DOHH2 (cell line): ENCODE measurements around the gene C3orf52.

Experiments used
- H3F3A ChIP-seq: fragments of 200-600 bp; sonication (generic), shearing (Covaris generic); 2 replicates; pipeline ENCODE4 v1.6.0; 2016; ENCODE audit warnings: antibody characterized with exemption, mild to moderate bottlenecking; ENCODE audit not compliant: control insufficient read depth, insufficient read depth
- H3K27ac ChIP-seq: fragments of 200-600 bp; sonication (generic); 2 replicates; pipeline ENCODE4 v1.5.1; 2014; ENCODE audit warnings: low read depth, mild to moderate bottlenecking, low read length, moderate library complexity
- H3K27me3 ChIP-seq: fragments of 200-600 bp; sonication (generic); 2 replicates; pipeline ENCODE4 v1.6.1; 2014; ENCODE audit warnings: mild to moderate bottlenecking, low read length, mixed read lengths; ENCODE audit not compliant: control insufficient read depth
- H3K36me3 ChIP-seq: fragments of 200-600 bp; sonication (generic); 2 replicates; pipeline ENCODE4 v1.6.1; 2014; ENCODE audit warnings: mild to moderate bottlenecking, low read length, moderate library complexity, mixed read lengths; ENCODE audit not compliant: control insufficient read depth
- H3K4me1 ChIP-seq: fragments of 200-600 bp; sonication (generic); 2 replicates; pipeline ENCODE4 v1.6.1; 2014; ENCODE audit warnings: mild to moderate bottlenecking, low read length, mixed read lengths; ENCODE audit not compliant: control insufficient read depth
- H3K4me2 ChIP-seq: fragments of 200-600 bp; sonication (generic); 2 replicates; pipeline ENCODE4 v1.6.0; 2014; ENCODE audit warnings: mild to moderate bottlenecking, low read length, moderate library complexity
- H3K4me3 ChIP-seq: fragments of 200-600 bp; sonication (generic); 2 replicates; pipeline ENCODE4 v1.5.1; 2014; ENCODE audit warnings: mild to moderate bottlenecking, low read length, mixed read lengths
- H3K79me2 ChIP-seq: fragments of 200-600 bp; sonication (generic); 2 replicates; pipeline ENCODE4 v1.6.1; 2014; ENCODE audit warnings: mild to moderate bottlenecking, low read length, mixed read lengths; ENCODE audit not compliant: control insufficient read depth
- H3K9me2 ChIP-seq: fragments of 200-600 bp; sonication (generic); replicated peaks from 2 replicates; pipeline ENCODE4 v1.6.1; 2014; ENCODE audit warnings: mild to moderate bottlenecking, low read length, mixed read lengths; ENCODE audit not compliant: control insufficient read depth
- H3K9me3 ChIP-seq: fragments of 200-600 bp; sonication (generic); 2 replicates; pipeline ENCODE4 v1.6.1; 2014; ENCODE audit warnings: antibody characterized with exemption, low read length, mixed read lengths; ENCODE audit not compliant: control insufficient read depth, insufficient read depth
- H4K20me1 ChIP-seq: fragments of 200-600 bp; sonication (generic); 2 replicates; pipeline ENCODE4 v1.6.0; 2014; ENCODE audit warnings: low read depth, mild to moderate bottlenecking, antibody characterized with exemption, low read length, moderate library complexity; ENCODE audit not compliant: control insufficient read depth, insufficient read depth
- EZH2phosphoT487 ChIP-seq: fragments of 200-600 bp; sonication (generic); IDR thresholded peaks from 2 replicates; pipeline ENCODE4 v1.6.1; 2017; ENCODE audit warnings: borderline replicate concordance, mild to moderate bottlenecking, antibody characterized with exemption, low read length, moderate library complexity, mixed read lengths
- TF ChIP-seq, protein P1 (sequence below): fragments of 200-600 bp; sonication (generic); IDR thresholded peaks from one replicate; pipeline ENCODE4 v1.5.1; 2014; ENCODE audit warnings: antibody characterized with exemption, mild to moderate bottlenecking, low read depth, low read length; ENCODE audit not compliant: poor library complexity, severe bottlenecking

The C3orf52 gene

DNA sequence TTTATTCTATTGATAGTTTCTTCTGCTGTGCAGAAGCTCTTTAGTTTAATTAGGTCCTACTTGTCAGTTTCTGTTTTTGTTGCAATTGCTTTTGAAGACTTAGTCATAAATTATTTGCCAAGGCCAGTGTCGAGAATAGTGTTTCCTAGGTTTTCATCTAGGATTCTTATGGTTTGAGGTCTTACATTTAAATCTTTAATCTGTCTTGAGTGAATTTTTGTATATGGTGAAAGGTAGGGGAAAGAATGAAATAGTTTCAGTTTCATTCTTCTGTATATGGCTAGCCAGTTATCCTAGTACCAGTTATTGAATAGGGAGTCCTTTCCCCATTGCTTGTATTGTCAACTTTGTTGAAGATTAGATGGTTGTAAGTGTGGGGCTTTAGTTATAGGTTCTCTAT is 57.5 kb downstream of the C3orf52 start:
- TF ChIP-seq EZH2phosphoT487 = no peak
- TF ChIP-seq, protein P1, sequence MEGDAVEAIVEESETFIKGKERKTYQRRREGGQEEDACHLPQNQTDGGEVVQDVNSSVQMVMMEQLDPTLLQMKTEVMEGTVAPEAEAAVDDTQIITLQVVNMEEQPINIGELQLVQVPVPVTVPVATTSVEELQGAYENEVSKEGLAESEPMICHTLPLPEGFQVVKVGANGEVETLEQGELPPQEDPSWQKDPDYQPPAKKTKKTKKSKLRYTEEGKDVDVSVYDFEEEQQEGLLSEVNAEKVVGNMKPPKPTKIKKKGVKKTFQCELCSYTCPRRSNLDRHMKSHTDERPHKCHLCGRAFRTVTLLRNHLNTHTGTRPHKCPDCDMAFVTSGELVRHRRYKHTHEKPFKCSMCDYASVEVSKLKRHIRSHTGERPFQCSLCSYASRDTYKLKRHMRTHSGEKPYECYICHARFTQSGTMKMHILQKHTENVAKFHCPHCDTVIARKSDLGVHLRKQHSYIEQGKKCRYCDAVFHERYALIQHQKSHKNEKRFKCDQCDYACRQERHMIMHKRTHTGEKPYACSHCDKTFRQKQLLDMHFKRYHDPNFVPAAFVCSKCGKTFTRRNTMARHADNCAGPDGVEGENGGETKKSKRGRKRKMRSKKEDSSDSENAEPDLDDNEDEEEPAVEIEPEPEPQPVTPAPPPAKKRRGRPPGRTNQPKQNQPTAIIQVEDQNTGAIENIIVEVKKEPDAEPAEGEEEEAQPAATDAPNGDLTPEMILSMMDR = no peak
- no peaks in the 10 kb centered on the region for H4K20me1 ChIP-seq
- no peaks in the 10 kb centered on the region for H3K27me3 ChIP-seq
- H3K9me3 ChIP-seq = peaks cover 25% of the 10 kb centered on the region; the same call in 1 of the 2 replicates
- no peak overlapping the region for H3K4me3 ChIP-seq
- H3K36me3 ChIP-seq = no peaks in the 10 kb centered on the region; the same call in 1 of the 2 replicates
- H3K27ac ChIP-seq = no peak overlapping the region
- no peaks in the 10 kb centered on the region for H3F3A ChIP-seq
- peaks cover 14% of the 10 kb centered on the region for H3K4me1 ChIP-seq
- no peaks in the 10 kb centered on the region for H3K79me2 ChIP-seq
- H3K4me2 ChIP-seq = no peak overlapping the region
- H3K9me2 ChIP-seq = no peaks in the 10 kb centered on the region

DNA sequence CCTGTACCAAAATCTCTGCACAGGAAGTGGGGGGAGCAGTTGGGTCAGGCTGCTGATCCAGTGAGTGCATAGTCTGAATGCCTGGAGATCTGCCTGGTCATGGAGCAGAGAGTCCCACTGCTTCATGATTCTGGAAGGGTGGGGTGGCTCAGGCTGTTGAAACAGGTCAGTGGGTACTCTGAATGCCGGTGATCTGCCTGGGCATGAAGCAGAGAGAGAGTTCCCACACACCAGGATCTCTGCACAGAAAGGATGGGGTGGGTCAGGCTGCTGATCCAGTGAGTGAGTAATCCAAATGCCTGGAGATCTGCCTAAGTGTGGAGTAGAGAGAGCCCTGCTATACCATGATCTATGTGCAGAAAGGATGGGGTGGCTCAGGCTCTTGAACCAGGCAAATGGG is 62.9 kb downstream of the C3orf52 start:
- no peaks in the 10 kb centered on the region for H4K20me1 ChIP-seq
- peaks cover 5% of the 10 kb centered on the region; the same call in 1 of the 2 replicates for H3K4me1 ChIP-seq
- H3K27ac ChIP-seq = no peak overlapping the region
- no peaks in the 10 kb centered on the region; the same call in 1 of the 2 replicates for H3K36me3 ChIP-seq
- H3K27me3 ChIP-seq = no peaks in the 10 kb centered on the region
- H3K9me2 ChIP-seq = no peaks in the 10 kb centered on the region
- H3F3A ChIP-seq = no peaks in the 10 kb centered on the region
- H3K4me2 ChIP-seq = no peak overlapping the region
- no peak for TF ChIP-seq EZH2phosphoT487
- TF ChIP-seq, protein P1 = no peak
- no peaks in the 10 kb centered on the region for H3K79me2 ChIP-seq
- no peak overlapping the region for H3K4me3 ChIP-seq
- peaks cover 41% of the 10 kb centered on the region; the same call in 1 of the 2 replicates for H3K9me3 ChIP-seq

DNA sequence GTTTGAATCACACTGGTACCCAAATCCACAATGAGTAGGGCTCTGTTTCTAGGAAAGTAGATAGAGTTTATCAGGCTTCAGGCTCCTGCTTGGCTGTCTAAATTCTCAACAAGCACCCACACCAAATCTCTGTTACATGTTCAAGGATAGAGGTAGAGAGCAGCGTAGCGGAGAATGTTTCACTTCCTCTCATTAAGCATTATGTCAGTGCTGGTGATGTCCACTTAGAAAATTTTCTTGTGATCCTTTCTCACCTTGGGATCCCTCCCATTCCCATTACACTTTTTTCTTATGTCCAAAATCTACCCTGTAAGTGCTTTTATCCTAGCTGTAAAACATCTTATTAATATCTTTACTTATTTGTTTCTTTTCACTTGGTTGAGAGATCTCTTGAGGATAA is 81.6 kb downstream of the C3orf52 start:
- Histone ChIP-seq H3K4me2 (peak overlapping the region; percentile 38), H3K4me1 (peaks cover 13% of the 10 kb centered on the region), H3K9me2 (no peaks in the 10 kb centered on the region), H3K27me3 (no peaks in the 10 kb centered on the region), H4K20me1 (no peaks in the 10 kb centered on the region), H3K4me3 (0 out of 2 replicates have a peak overlapping the region, but pooled peaks have one; percentile 4), H3K9me3 (no peaks in the 10 kb centered on the region), H3K27ac (no peak overlapping the region), H3K36me3 (no peaks in the 10 kb centered on the region), H3F3A (no peaks in the 10 kb centered on the region), H3K79me2 (no peaks in the 10 kb centered on the region)
- TF ChIP-seq, protein P1 = no peak
- no peak for TF ChIP-seq EZH2phosphoT487
